Measurements from ENCODE around the gene KLHDC7A. TPM values are rescaled to one million over a fixed set of nuclear protein-coding genes. Genes with fewer than 3 reads are reported as not detected.

The KLHDC7A gene
- total and polyA plus RNA-seq, 2 experiments from 2014 or later: 2.2 to 2.3 TPM

GRCh38 chr1:18528616-18529015 is 47.9 kb downstream of the KLHDC7A start:
- no peaks in the 10 kb centered on the region for H3K9me2 ChIP-seq (replicated peaks; ENCODE audit: insufficient read depth)

GRCh38 chr1:18529714-18530113 is 49.0 kb downstream of the KLHDC7A start:
- no peak overlapping the region for H2AFZ ChIP-seq
- DNase-seq (ENCODE audit: low spot score): no peak
- H3K4me3 ChIP-seq: no peak overlapping the region
- H3K9me3 ChIP-seq (ENCODE audit: low read depth): no peaks in the 10 kb centered on the region
- no peaks in the 10 kb centered on the region for H4K20me1 ChIP-seq (ENCODE audit: insufficient read depth, poor library complexity, severe bottlenecking)
- no peaks in the 10 kb centered on the region for H3K36me3 ChIP-seq (replicated peaks; ENCODE audit: insufficient read depth, low read depth)
- H3K79me2 ChIP-seq: no peaks in the 10 kb centered on the region
- peaks cover 35% of the 10 kb centered on the region for H3K27me3 ChIP-seq
- no peaks in the 10 kb centered on the region for H3K9me2 ChIP-seq (replicated peaks; ENCODE audit: insufficient read depth)
- no peak overlapping the region for H3K27ac ChIP-seq
- 80% methylated on average over 4 of the region's 4 CpGs for WGBS (ENCODE audit: low lambda C conversion rate, missing lambda C conversion rate)
- TF ChIP-seq CTCF (IDR thresholded peaks at IDR 0.05; ENCODE audit: poor library complexity): no peak
- no peak for TF ChIP-seq EZH2 (IDR thresholded peaks at IDR 0.05; ENCODE audit: borderline replicate concordance)
- TF ChIP-seq EZH2phosphoT487 (IDR thresholded peaks at IDR 0.05; ENCODE audit: low read depth, severe bottlenecking, unreplicated experiment): no peak
- no peak overlapping the region for H3K4me2 ChIP-seq
- H3K4me1 ChIP-seq (ENCODE audit: insufficient read depth): no peaks in the 10 kb centered on the region

More at GRCh38 chr1:18528616-18529015, 47.9 kb downstream of the KLHDC7A start:
- Histone ChIP-seq H3K27me3 (peaks cover 31% of the 10 kb centered on the region), H3K27ac (no peak overlapping the region), H3K4me1 (ENCODE audit: insufficient read depth) (no peaks in the 10 kb centered on the region), H3K79me2 (no peaks in the 10 kb centered on the region), H2AFZ (no peak overlapping the region), H3K4me2 (no peak overlapping the region), H3K4me3 (no peak overlapping the region), H4K20me1 (ENCODE audit: insufficient read depth, poor library complexity, severe bottlenecking) (no peaks in the 10 kb centered on the region), H3K9me3 (ENCODE audit: low read depth) (no peaks in the 10 kb centered on the region), H3K36me3 (replicated peaks; ENCODE audit: insufficient read depth, low read depth) (no peaks in the 10 kb centered on the region)
- 93% methylated on average over 2 of the region's 2 CpGs for WGBS (ENCODE audit: low lambda C conversion rate, missing lambda C conversion rate)
- no peak for DNase-seq (ENCODE audit: low spot score)
- TF ChIP-seq EZH2phosphoT487 (IDR thresholded peaks at IDR 0.05; ENCODE audit: low read depth, severe bottlenecking, unreplicated experiment) (no peak), CTCF (IDR thresholded peaks at IDR 0.05; ENCODE audit: poor library complexity) (no peak), EZH2 (IDR thresholded peaks at IDR 0.05; ENCODE audit: borderline replicate concordance) (no peak)

- H3K27me3 ChIP-seq: peaks cover 35% of the 10 kb centered on the region
- no peak overlapping the region for H3K4me3 ChIP-seq
- no peak overlapping the region for H3K27ac ChIP-seq
- no peak overlapping the region for H2AFZ ChIP-seq
- no peaks in the 10 kb centered on the region for H4K20me1 ChIP-seq (ENCODE audit: insufficient read depth, poor library complexity, severe bottlenecking)
- H3K79me2 ChIP-seq: no peaks in the 10 kb centered on the region
- WGBS (ENCODE audit: low lambda C conversion rate, missing lambda C conversion rate): 39% methylated on average over 6 of the region's 6 CpGs
- peak; percentile 52 for DNase-seq (ENCODE audit: low spot score)
- H3K4me1 ChIP-seq (ENCODE audit: insufficient read depth): no peaks in the 10 kb centered on the region
- no peaks in the 10 kb centered on the region for H3K36me3 ChIP-seq (replicated peaks; ENCODE audit: insufficient read depth, low read depth)
- H3K4me2 ChIP-seq: no peak overlapping the region
- no peaks in the 10 kb centered on the region for H3K9me3 ChIP-seq (ENCODE audit: low read depth)
- H3K9me2 ChIP-seq (replicated peaks; ENCODE audit: insufficient read depth): no peaks in the 10 kb centered on the region
- no peak for TF ChIP-seq EZH2phosphoT487 (IDR thresholded peaks at IDR 0.05; ENCODE audit: low read depth, severe bottlenecking, unreplicated experiment)
- peak; percentile 53 for TF ChIP-seq CTCF (IDR thresholded peaks at IDR 0.05; ENCODE audit: poor library complexity)
Measured at GRCh38 chr1:18530587-18531502, 50.1 kb downstream of the KLHDC7A start.

Data from hepatocyte (in vitro differentiated cells).